Neuronal stem cell (in vitro differentiated cells): ENCODE results near the gene PCDHB14.
"Not testable (repeated sequence)": the region's sequence is repeated elsewhere in the genome, so short reads cannot be mapped to it uniquely, and the experiment has no call there.

ENCODE experiments used
- DNase-seq: peaks from one replicate; pipeline ENCODE4 v3.0.0-alpha.2; 2013; ENCODE audit warnings: low spot score
- H2AFZ ChIP-seq: one replicate; pipeline ENCODE4 v1.6.1; 2013; ENCODE audit warnings: mild to moderate bottlenecking, low read length, inconsistent platforms
- H2AK5ac ChIP-seq: 2 replicates; pipeline ENCODE4 v1.6.1; 2013; ENCODE audit warnings: low read depth, mild to moderate bottlenecking, inconsistent platforms, low read length, moderate library complexity, mixed read lengths
- H2BK120ac ChIP-seq: 2 replicates; pipeline ENCODE4 v1.6.1; 2013; ENCODE audit warnings: low read depth, mild to moderate bottlenecking, inconsistent platforms, low read length, moderate library complexity, mixed read lengths
- H2BK12ac ChIP-seq: one replicate; pipeline ENCODE4 v1.6.1; 2013; ENCODE audit warnings: low read length, inconsistent platforms
- H2BK15ac ChIP-seq: 2 replicates; pipeline ENCODE4 v1.6.1; 2013; ENCODE audit warnings: mild to moderate bottlenecking, low read length, inconsistent platforms, mixed read lengths
- H2BK5ac ChIP-seq: one replicate; pipeline ENCODE4 v1.6.1; 2013; ENCODE audit warnings: inconsistent platforms, mild to moderate bottlenecking, low read length, moderate library complexity
- H3K14ac ChIP-seq: one replicate; pipeline ENCODE4 v1.6.1; 2013; ENCODE audit warnings: low read length, inconsistent platforms
- H3K18ac ChIP-seq: 2 replicates; pipeline ENCODE4 v1.6.1; 2013; ENCODE audit warnings: low read length, inconsistent platforms
- H3K23ac ChIP-seq: 2 replicates; pipeline ENCODE4 v1.6.1; 2013; ENCODE audit warnings: low read depth, mild to moderate bottlenecking, mixed read lengths, low read length, inconsistent platforms; ENCODE audit not compliant: poor library complexity
- H3K27ac ChIP-seq: replicated peaks from 3 replicates; pipeline ENCODE4 v1.5.1; 2013; ENCODE audit warnings: low read length, inconsistent platforms
- H3K27me3 ChIP-seq, 3 experiments: 2 replicates each; pipeline ENCODE4 v1.6.1; 2013; ENCODE audit warnings: low read length in 3 of 3, mild to moderate bottlenecking in 2 of 3, inconsistent platforms in 1 of 3, low read depth in 1 of 3, mixed read lengths in 1 of 3, moderate library complexity in 1 of 3; ENCODE audit not compliant: control insufficient read depth in 3 of 3, insufficient read depth in 3 of 3
- H3K36me3 ChIP-seq, 2 donors: replicated peaks in 1 of 2; 2 replicates each; pipeline ENCODE4 v1.6.1; 2013; ENCODE audit warnings: low read length in 2 of 2; ENCODE audit not compliant: control insufficient read depth in 2 of 2, insufficient read depth in 2 of 2
- H3K4ac ChIP-seq: 2 replicates; pipeline ENCODE4 v1.6.1; 2013; ENCODE audit warnings: inconsistent platforms, mild to moderate bottlenecking, low read length, moderate library complexity
- H3K4me1 ChIP-seq, 2 donors: 1 replicate in 1 of 2; 2 replicates in 1 of 2; pipeline ENCODE4 v1.6.1; 2013; ENCODE audit warnings: low read length in 2 of 2, low read depth in 1 of 2; ENCODE audit not compliant: control insufficient read depth in 2 of 2, insufficient read depth in 1 of 2
- H3K4me2 ChIP-seq: one replicate; pipeline ENCODE4 v1.6.1; 2013; ENCODE audit warnings: mild to moderate bottlenecking, low read length, inconsistent platforms; ENCODE audit not compliant: insufficient read depth, poor library complexity, severe bottlenecking
- H3K4me3 ChIP-seq, 2 donors: 2 replicates each; pipeline ENCODE4 v1.5.1; 2013; ENCODE audit warnings: low read length in 2 of 2, mild to moderate bottlenecking in 2 of 2, inconsistent platforms in 1 of 2, moderate library complexity in 1 of 2
- H3K79me1 ChIP-seq: one replicate; pipeline ENCODE4 v1.6.1; 2013; ENCODE audit warnings: low read depth, mild to moderate bottlenecking, inconsistent platforms, low read length, moderate library complexity
- H3K9ac ChIP-seq: one replicate; pipeline ENCODE4 v1.6.1; 2013; ENCODE audit warnings: mild to moderate bottlenecking, low read depth, low read length, inconsistent platforms; ENCODE audit not compliant: poor library complexity
- H3K9me3 ChIP-seq, 2 donors: replicated peaks in 1 of 2; 2 replicates each; pipeline versions ENCODE3 to v1.6.1; 2013; ENCODE audit warnings: low read length in 2 of 2, mild to moderate bottlenecking in 2 of 2, inconsistent platforms in 1 of 2, low read depth in 1 of 2, mixed read lengths in 1 of 2, moderate library complexity in 1 of 2; ENCODE audit not compliant: control insufficient read depth in 2 of 2, insufficient read depth in 1 of 2
- H4K8ac ChIP-seq: one replicate; pipeline ENCODE4 v1.6.1; 2013; ENCODE audit warnings: low read depth, mild to moderate bottlenecking, inconsistent platforms, low read length, moderate library complexity
- H4K91ac ChIP-seq: one replicate; pipeline ENCODE4 v1.6.1; 2013; ENCODE audit warnings: low read length, low read depth, mild to moderate bottlenecking, inconsistent platforms; ENCODE audit not compliant: poor library complexity
- WGBS, 2 donors: extraction: QIAGEN DNeasy Blood & Tissue Kit; methylation state at CpG; one replicate each; pipeline ENCODE4 v1.1.7; 2013; ENCODE audit warnings: missing lambda C conversion rate in 2 of 2, mixed read lengths in 1 of 2; ENCODE audit not compliant: insufficient read length in 2 of 2, insufficient replicate concordance in 1 of 2; ENCODE audit errors: extremely low coverage in 2 of 2; 5-methylcytosine and 5-hydroxymethylcytosine counted together

The PCDHB14 gene

GRCh38 chr5:141210849-141211248 is 12.3 kb upstream of the PCDHB14 start:
- H3K27me3 ChIP-seq, H3K9ac ChIP-seq, H3K36me3 ChIP-seq, DNase-seq, H3K18ac ChIP-seq, H3K23ac ChIP-seq, H3K4me2 ChIP-seq, H2AK5ac ChIP-seq, H3K27ac ChIP-seq, H3K4ac ChIP-seq, H3K4me1 ChIP-seq, H3K4me3 ChIP-seq, H4K91ac ChIP-seq, H2AFZ ChIP-seq, H2BK120ac ChIP-seq, H2BK15ac ChIP-seq, H3K79me1 ChIP-seq, H2BK12ac ChIP-seq, H4K8ac ChIP-seq, H2BK5ac ChIP-seq: not testable (repeated sequence)
- WGBS, 2 donors: no CpG with 5 or more reads among the region's 27 CpGs
- H3K14ac ChIP-seq: peak overlapping the region; percentile 8
- H3K9me3 ChIP-seq: peaks cover 0 to 22% of the 10 kb centered on the region in 2 donors

GRCh38 chr5:141213656-141214339 is 9.3 kb upstream of the PCDHB14 start, which contains the start of gene PCDHB13:
Gene PCDHB13, plus strand, starts transcription at chr5:141213919. Its CDS starts 205 bp downstream, at chr5:141214124.
- H3K9ac ChIP-seq, H3K4ac ChIP-seq, H2AK5ac ChIP-seq, H3K14ac ChIP-seq, DNase-seq, H3K79me1 ChIP-seq, H3K36me3 ChIP-seq, H2BK120ac ChIP-seq, H2AFZ ChIP-seq, H3K23ac ChIP-seq, H3K4me2 ChIP-seq, H3K18ac ChIP-seq, H3K27ac ChIP-seq, H3K27me3 ChIP-seq, H3K4me1 ChIP-seq, H4K8ac ChIP-seq, H2BK12ac ChIP-seq, H2BK5ac ChIP-seq, H3K4me3 ChIP-seq, H2BK15ac ChIP-seq, H4K91ac ChIP-seq: not testable (repeated sequence)
- H3K9me3 ChIP-seq: peaks cover 2 to 15% of the 10 kb centered on the region in 2 donors
- no CpG with 5 or more reads among the region's 18 CpGs for WGBS, 2 donors

- not testable (repeated sequence) for H4K8ac ChIP-seq, H2BK12ac ChIP-seq, H3K14ac ChIP-seq, H3K23ac ChIP-seq, H3K4ac ChIP-seq, H2BK5ac ChIP-seq, DNase-seq, H3K4me1 ChIP-seq, H2BK120ac ChIP-seq, H3K18ac ChIP-seq, H2AK5ac ChIP-seq, H3K79me1 ChIP-seq, H3K27me3 ChIP-seq, H2BK15ac ChIP-seq, H3K27ac ChIP-seq, H2AFZ ChIP-seq, H3K4me3 ChIP-seq, H3K4me2 ChIP-seq, H4K91ac ChIP-seq, H3K36me3 ChIP-seq, H3K9ac ChIP-seq
- H3K9me3 ChIP-seq: peaks cover 2 to 20% of the 10 kb centered on the region in 2 donors
- WGBS, 2 donors: no CpG with 5 or more reads among the region's 12 CpGs
Measured at GRCh38 chr5:141214583-141214982, 8.6 kb upstream of the PCDHB14 start.

GRCh38 chr5:141215504-141215903 is 7.6 kb upstream of the PCDHB14 start:
- peaks cover 2 to 21% of the 10 kb centered on the region in 2 donors for H3K9me3 ChIP-seq
- not testable (repeated sequence) for H2BK5ac ChIP-seq, H2AFZ ChIP-seq, H2BK15ac ChIP-seq, H3K18ac ChIP-seq, H3K79me1 ChIP-seq, H3K27ac ChIP-seq, H2BK12ac ChIP-seq, H3K4me3 ChIP-seq, H3K23ac ChIP-seq, H3K14ac ChIP-seq, H3K36me3 ChIP-seq, H3K4me2 ChIP-seq, H3K9ac ChIP-seq, DNase-seq, H4K8ac ChIP-seq, H2BK120ac ChIP-seq, H3K4me1 ChIP-seq, H2AK5ac ChIP-seq, H4K91ac ChIP-seq, H3K27me3 ChIP-seq, H3K4ac ChIP-seq
- no CpG with 5 or more reads among the region's 40 CpGs for WGBS, 2 donors
